Measurements from ENCODE around the gene LEFTY1.
"Not testable (repeated sequence)": the region's sequence is repeated elsewhere in the genome, so short reads cannot be mapped to it uniquely, and the experiment has no call there.

LEFTY1 gene

DNA sequence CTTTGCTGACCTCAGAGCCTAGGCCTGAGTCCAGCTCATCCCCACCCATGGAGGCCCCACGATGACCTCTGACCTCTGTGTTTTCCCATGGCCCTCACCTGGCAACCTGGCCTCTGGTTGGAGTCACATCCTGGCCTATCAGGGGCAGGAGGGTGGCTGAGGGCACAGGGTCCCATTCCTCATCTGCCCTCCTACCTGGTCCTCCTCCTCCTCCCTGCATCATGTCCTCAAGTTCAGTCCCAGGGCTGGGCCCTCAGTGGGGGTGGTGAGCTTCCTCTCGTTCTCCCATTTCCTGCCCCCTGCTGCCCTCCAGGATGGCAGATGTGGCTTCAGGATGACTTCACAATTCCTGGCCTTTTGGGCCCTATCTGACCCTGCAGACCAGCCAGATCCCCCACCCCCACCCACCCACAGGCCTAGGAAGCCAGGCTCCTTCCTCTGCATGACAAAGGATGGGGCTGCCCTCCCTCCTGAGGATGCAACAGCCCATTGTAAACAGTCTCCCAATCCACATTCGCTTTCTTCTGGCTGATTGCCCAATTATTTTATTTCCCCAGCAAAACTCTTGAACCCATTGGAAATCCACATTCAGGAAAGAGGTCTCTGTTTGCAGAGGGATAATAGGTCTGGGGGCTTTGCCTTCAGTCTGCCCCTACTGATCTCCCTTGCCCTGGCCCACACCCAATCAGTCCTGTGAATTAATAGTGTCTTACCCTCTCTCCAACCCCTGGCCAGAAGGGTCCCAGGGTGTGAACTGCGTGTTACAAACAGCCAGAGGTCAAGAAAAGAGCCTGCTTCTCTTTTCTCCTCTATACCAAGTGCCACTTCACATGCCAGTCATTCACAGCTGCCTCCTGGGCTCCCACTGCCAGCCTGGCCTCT, 10.3 kb upstream of the LEFTY1 start:
- H3K4me3 Mint-ChIP-seq, result peak overlapping the region; percentile 21
- H3K27ac Mint-ChIP-seq, result peak overlapping the region; percentile 91
- H3K36me3 Mint-ChIP-seq, result no peaks in the 10 kb centered on the region
- no peaks in the 10 kb centered on the region for H3K27me3 Mint-ChIP-seq
- H3K9me3 Mint-ChIP-seq, result no peaks in the 10 kb centered on the region
- peaks cover 51% of the 10 kb centered on the region for H3K4me1 Mint-ChIP-seq

- no peaks in the 10 kb centered on the region for H3K36me3 Mint-ChIP-seq
- H3K4me3 Mint-ChIP-seq, result peak overlapping the region; percentile 37
- H3K9me3 Mint-ChIP-seq, result no peaks in the 10 kb centered on the region
- H3K4me1 Mint-ChIP-seq, result peaks cover 61% of the 10 kb centered on the region
- H3K27ac Mint-ChIP-seq, result peak overlapping the region; percentile 76
- no peaks in the 10 kb centered on the region for H3K27me3 Mint-ChIP-seq
Observed at GRCh38 chr1:225897595-225898514, 8.9 kb upstream of the LEFTY1 start.

DNA sequence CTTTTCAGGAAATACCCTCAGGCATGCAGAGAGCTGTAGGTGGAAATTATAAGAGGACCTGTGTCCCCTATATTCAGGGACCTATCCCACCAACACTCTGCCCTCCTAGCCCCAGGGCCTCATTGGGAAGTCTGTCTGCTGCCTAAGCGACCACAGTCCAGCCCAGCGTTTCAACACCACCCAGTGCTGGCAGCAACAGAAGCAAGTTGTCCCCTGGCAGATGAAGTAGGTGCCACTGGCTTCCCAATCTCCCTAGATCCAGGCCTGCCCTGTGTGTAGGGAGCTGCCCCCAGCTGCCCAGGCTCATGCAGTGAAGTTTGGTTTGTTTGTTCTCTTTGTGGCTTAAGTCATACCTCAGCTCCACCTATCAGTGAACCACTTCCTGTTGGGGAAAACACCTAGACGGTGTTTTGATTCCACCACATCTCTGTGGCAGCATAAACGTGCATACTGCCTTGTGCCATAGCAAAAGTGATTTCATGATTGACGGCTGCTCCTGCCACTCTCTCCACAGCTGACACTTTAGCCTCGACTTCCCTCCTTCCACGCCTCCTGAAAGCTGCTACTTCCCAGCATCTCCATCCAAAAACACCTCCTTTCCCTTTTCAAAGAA, 8.1 kb upstream of the LEFTY1 start:
- Mint-ChIP-seq H3K27ac (peak overlapping the region; percentile 76), H3K4me1 (peaks cover 63% of the 10 kb centered on the region), H3K9me3 (no peaks in the 10 kb centered on the region), H3K4me3 (peak overlapping the region; percentile 37), H3K27me3 (no peaks in the 10 kb centered on the region), H3K36me3 (no peaks in the 10 kb centered on the region)

GRCh38 chr1:225896494-225896893, 7.5 kb upstream of the LEFTY1 start:
- Mint-ChIP-seq H3K4me3 (peak overlapping the region; percentile 37), H3K4me1 (peaks cover 68% of the 10 kb centered on the region), H3K9me3 (no peaks in the 10 kb centered on the region), H3K27ac (peak overlapping the region; percentile 76), H3K27me3 (no peaks in the 10 kb centered on the region), H3K36me3 (no peaks in the 10 kb centered on the region)

- H3K4me3 Mint-ChIP-seq, result no peak overlapping the region
- H3K27ac Mint-ChIP-seq, result no peak overlapping the region
- H3K4me1 Mint-ChIP-seq, result peaks cover 54% of the 10 kb centered on the region
- no peaks in the 10 kb centered on the region for H3K36me3 Mint-ChIP-seq
- H3K9me3 Mint-ChIP-seq, result no peaks in the 10 kb centered on the region
- no peaks in the 10 kb centered on the region for H3K27me3 Mint-ChIP-seq
Observed at GRCh38 chr1:225892307-225892706, 3.4 kb upstream of the LEFTY1 start.

DNA sequence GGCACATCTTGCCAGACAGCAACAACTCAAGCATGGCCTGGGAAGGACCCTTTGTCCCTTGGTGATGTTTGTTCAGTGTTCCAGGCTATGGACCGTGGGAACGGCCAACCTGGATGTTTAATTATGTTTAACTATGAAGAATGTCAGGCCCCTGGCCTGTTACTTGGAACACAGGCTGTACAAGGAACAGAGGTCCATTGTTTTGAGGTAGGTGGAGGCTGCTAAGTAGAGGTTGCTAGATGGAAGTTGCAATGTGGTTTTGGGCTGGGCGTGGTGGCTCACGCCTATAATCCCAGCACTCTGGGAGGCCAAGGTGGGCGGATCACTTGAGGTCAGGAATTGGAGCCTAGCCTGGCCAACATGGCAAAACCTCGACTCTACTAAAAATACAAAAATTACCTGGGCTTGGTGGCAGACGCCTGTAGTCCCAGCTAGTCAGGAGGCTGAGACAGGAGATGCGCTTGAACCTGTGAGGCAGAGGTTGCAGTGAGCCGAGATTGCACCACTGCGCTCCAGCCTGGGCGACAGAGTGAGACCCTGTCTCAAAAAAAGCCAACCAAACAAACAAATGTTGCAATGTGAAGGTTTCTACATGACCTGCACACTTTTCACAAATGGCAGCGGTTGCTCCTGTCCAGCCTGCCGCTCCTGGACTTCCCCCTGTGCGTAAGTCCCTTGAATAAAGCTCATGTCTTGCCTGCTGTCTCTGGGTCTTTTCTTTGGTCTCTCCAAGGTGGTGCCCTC, 2.5 kb upstream of the LEFTY1 start:
- peaks cover 45% of the 10 kb centered on the region for H3K4me1 Mint-ChIP-seq
- no peak overlapping the region for H3K27ac Mint-ChIP-seq
- no peak overlapping the region for H3K4me3 Mint-ChIP-seq
- H3K27me3 Mint-ChIP-seq, result no peaks in the 10 kb centered on the region
- H3K9me3 Mint-ChIP-seq, result no peaks in the 10 kb centered on the region
- no peaks in the 10 kb centered on the region for H3K36me3 Mint-ChIP-seq

GRCh38 chr1:225890346-225891228, 1.6 kb upstream of the LEFTY1 start:
- Mint-ChIP-seq H3K36me3 (no peaks in the 10 kb centered on the region), H3K4me3 (no peak overlapping the region), H3K27ac (no peak overlapping the region), H3K27me3 (no peaks in the 10 kb centered on the region), H3K4me1 (peaks cover 38% of the 10 kb centered on the region), H3K9me3 (no peaks in the 10 kb centered on the region)

DNA sequence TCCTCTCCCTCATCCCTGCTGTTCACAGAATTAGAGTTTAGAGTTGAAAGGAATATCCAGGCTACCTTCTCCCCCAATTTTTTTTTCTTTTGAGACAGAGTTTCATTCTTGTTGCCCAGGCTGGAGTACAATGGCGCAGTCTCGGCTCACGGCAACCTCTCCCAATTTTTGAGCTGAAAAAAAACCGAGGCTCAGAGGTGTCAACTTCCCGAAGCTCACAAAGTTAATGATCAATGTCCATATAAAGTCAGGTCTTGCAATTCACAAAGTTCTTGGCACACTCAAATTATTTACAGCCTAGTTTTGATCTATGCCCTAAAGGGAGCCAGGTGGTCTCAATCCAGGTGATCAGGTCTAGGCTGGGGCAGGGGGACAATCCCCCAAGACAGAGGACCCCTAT, 797 bp upstream of the LEFTY1 start:
- peaks cover 37% of the 10 kb centered on the region for H3K4me1 Mint-ChIP-seq
- H3K36me3 Mint-ChIP-seq, result no peaks in the 10 kb centered on the region
- no peaks in the 10 kb centered on the region for H3K27me3 Mint-ChIP-seq
- no peaks in the 10 kb centered on the region for H3K9me3 Mint-ChIP-seq
- no peak overlapping the region for H3K4me3 Mint-ChIP-seq
- no peak overlapping the region for H3K27ac Mint-ChIP-seq

DNA sequence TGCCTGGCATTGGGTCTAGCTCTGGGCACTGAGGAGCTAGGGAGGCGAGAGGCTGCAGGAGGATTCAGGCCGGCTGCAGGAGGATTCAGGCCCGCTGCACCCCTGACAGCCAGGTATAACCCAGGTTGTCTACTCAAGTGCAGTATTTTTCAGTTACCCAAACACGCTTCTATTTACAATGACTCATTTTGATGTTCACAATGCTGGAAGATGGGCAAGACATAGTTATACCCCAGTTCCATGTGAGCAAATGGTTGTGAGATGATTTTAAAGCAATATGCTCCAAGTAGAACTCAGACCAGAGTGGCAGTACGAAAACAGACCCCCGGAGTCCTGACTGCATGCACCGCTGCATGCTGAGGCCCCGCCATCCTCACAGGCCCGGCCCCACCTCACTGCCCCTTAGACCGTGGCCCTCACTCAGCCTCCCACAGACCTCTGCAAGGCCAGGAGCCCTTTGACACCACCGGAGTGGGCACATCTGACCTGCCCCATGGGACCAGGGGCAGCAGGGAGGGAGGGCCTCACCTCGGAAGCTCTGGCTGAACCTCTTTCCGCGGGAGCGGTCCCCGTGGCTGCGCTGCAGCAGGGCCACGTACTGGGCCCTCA, 553 bp downstream of the LEFTY1 start:
- H3K27me3 Mint-ChIP-seq, result no peaks in the 10 kb centered on the region
- no peak overlapping the region for H3K4me3 Mint-ChIP-seq
- H3K4me1 Mint-ChIP-seq, result peaks cover 33% of the 10 kb centered on the region
- H3K9me3 Mint-ChIP-seq, result no peaks in the 10 kb centered on the region
- no peak overlapping the region for H3K27ac Mint-ChIP-seq
- H3K36me3 Mint-ChIP-seq, result no peaks in the 10 kb centered on the region

- H3K27me3 Mint-ChIP-seq, H3K9me3 Mint-ChIP-seq, H3K4me3 Mint-ChIP-seq, H3K27ac Mint-ChIP-seq, H3K36me3 Mint-ChIP-seq: not testable (repeated sequence)
- peaks cover 34% of the 10 kb centered on the region for H3K4me1 Mint-ChIP-seq
Observed at GRCh38 chr1:225887554-225888288, 1.2 kb downstream of the LEFTY1 start.

DNA sequence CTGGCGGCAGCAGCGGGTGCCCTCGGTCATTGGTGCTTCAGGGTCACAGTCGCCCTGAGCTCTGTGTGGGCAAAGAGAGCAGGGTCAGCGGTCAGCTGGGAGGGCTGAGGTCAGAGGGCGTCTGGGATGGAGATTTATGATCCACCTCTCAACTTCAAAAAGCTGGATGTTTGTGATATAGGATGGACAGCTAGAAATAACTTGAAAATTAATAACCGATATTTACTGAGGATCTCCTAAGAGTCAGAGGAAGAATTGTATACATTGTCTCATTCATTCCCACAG, 2.0 kb downstream of the LEFTY1 start:
- no peak overlapping the region for H3K27ac Mint-ChIP-seq
- no peaks in the 10 kb centered on the region for H3K9me3 Mint-ChIP-seq
- no peaks in the 10 kb centered on the region for H3K36me3 Mint-ChIP-seq
- H3K4me1 Mint-ChIP-seq, result peaks cover 32% of the 10 kb centered on the region
- H3K27me3 Mint-ChIP-seq, result no peaks in the 10 kb centered on the region
- H3K4me3 Mint-ChIP-seq, result no peak overlapping the region

DNA sequence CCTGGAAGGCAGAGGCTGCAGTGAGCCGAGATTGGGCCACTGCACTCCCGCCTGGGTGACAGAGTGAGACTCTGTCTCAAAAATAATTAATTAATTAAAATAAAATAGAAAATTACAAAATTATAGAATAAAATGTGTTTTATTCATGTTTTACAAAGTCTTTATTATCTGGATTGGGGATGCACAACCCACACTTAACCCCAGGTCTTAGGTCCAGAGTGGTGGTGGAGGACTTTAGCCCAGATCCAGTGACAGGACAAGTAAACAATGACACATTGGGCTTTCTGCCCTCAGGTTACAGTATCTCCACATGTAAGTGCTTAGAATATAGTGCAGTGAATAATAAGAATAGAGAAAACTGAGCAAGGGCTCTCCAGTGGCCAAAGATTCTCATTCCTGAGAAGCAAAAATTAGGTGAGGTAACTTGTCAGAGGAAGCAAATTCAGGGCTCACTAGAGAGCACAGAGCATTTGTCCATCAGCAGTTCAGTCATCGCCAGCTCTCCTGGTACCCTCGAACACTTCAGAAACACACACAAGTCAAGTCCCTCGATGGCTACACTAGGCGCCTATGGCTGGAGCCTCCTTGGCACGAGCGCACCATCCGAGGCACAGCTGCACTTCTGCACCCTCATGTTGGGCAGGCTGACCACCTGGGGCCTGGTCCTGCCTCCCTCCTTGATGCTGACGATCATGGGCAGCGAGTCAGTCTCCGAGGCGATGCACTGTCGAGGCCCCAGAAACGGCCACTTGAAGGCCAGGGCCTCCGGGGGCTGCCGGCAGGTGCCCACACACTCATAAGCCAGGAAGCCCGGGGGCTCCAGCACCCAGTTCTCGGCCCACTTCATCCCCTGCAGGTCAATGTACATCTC, 2.6 kb downstream of the LEFTY1 start:
- Mint-ChIP-seq H3K27me3 (no peaks in the 10 kb centered on the region), H3K27ac (peak overlapping the region; percentile 55), H3K4me1 (peaks cover 27% of the 10 kb centered on the region), H3K4me3 (no peak overlapping the region), H3K36me3 (no peaks in the 10 kb centered on the region), H3K9me3 (no peaks in the 10 kb centered on the region)

- Mint-ChIP-seq H3K4me3 (no peak overlapping the region), H3K27me3 (no peaks in the 10 kb centered on the region), H3K36me3 (no peaks in the 10 kb centered on the region), H3K4me1 (peaks cover 32% of the 10 kb centered on the region), H3K27ac (no peak overlapping the region), H3K9me3 (no peaks in the 10 kb centered on the region)
Observed at GRCh38 chr1:225885336-225885735, 3.6 kb downstream of the LEFTY1 start.
